COLO829 (cell line): ENCODE measurements around the gene CCL17.

ENCODE experiments used
- DNase-seq: peaks from one replicate; pipeline ENCODE4 v3.0.0; 2012; ENCODE audit warnings: low spot score

The CCL17 gene

DNA sequence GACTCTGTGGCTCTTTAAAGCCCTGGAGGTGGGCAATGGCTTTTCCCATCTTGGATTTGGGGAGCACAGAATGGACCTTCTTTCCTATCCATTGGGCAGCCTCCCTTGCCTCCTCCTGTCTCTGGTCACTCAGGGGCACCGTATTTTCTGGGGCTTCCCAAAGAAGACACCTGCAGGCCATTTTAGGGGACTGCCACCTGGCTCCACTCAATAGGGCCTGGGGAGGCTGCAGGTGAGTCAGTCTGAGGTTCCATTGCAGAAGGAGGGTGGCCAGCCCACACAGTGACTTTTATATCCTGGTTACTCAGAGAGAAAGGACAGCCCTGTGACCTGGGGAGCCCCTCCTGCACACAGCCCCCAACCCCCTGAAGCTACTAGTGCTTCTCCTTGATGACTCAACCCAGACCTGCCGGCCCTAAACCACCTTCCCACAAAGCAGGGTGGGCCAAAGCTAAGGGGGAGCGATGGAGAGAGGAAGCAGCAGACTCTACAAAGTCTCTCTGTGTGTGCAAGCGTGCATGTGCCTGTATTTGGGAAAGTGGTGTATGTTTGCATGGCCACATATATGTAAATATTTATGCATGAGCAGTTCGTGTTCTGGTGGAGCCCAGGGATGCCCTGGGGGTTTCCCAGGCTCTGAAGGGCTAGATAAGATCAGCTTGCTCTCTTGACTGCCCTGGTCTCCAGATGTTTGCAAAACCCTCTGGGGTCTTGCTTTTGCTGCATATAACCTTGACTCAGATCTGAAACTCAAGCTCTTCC, 27.3 kb upstream of the CCL17 start:
- DNase-seq: peak; percentile 8

DNA sequence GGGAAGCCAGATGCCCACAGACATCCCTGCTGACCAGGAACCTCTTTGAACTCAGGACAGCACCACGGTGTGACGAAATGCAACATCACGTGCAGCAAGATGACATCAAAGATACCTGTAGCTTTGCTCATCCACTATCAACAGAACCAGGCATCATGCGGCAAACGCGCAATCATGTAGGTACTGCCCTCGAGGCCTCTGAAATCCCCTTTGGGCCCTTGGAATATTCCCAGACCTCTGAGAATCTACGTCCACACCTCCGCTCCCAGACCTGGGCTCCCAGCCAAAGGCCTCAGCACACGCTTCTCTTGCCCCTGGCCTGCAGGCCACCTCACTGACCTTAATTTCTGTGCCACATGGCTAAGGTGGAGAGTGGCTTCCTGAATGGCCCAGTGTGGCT, 25.0 kb upstream of the CCL17 start:
- no peak for DNase-seq

DNA sequence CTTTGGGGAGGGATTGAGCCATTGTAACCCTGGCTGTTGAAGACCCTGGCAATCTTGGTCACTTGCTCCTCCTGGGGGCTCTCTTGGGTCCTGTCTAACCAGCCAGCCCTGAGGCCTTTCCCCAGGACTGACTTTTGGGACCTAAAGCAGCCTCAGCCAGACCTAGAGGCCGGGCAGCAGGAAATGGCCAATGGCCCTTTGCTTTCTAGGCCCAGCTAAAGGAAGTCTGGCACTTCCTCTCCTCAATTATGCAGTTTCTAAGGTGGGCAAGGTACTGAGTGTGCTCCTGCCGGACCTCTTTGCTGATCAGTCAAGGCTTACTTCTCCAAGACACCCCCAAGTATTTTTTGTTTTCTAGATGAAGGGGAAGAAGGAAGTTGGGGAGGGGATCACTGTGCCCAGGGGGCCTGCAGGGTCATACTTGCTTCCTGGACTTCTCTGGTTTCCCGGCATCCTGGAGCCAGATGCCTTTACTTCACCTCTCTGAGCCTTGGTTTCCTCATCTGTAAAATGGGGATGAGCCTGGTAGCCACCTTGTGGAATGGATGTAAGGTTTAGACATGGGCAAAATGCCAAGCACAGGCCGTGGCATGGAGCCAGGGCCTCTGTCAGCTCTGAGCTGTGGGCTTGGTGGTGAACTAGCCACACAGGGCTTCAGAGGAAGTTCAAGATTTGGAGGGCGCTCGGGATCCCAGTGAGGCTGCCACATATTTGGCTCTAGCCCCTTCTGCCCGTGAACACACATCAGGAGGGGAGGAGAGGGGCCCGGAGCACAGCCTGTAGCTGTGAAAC, 23.7 kb upstream of the CCL17 start:
- DNase-seq: no peak

- DNase-seq: no peak
These were observed 22.6 kb upstream of the CCL17 start for GRCh38 chr16:57381791-57382534.

DNA sequence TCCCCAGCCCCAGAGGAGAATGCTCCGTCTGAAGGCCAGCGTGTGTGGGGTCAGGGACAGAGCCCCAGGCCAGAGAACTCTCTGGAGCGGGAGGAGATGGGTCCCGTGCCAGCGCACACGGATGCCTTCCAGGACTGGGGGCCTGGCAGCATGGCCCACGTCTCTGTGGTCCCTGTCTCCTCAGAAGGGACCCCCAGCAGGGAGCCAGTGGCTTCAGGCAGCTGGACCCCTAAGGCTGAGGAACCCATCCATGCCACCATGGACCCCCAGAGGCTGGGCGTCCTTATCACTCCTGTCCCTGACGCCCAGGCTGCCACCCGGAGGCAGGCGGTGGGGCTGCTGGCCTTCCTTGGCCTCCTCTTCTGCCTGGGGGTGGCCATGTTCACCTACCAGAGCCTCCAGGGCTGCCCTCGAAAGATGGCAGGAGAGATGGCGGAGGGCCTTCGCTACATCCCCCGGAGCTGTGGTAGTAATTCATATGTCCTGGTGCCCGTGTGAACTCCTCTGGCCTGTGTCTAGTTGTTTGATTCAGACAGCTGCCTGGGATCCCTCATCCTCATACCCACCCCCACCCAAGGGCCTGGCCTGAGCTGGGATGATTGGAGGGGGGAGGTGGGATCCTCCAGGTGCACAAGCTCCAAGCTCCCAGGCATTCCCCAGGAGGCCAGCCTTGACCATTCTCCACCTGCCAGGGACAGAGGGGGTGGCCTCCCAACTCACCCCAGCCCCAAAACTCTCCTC, 21.9 kb upstream of the CCL17 start:
- no peak for DNase-seq

GRCh38 chr16:57383276-57384247, 21.0 kb upstream of the CCL17 start:
- DNase-seq: peak; percentile 13

DNA sequence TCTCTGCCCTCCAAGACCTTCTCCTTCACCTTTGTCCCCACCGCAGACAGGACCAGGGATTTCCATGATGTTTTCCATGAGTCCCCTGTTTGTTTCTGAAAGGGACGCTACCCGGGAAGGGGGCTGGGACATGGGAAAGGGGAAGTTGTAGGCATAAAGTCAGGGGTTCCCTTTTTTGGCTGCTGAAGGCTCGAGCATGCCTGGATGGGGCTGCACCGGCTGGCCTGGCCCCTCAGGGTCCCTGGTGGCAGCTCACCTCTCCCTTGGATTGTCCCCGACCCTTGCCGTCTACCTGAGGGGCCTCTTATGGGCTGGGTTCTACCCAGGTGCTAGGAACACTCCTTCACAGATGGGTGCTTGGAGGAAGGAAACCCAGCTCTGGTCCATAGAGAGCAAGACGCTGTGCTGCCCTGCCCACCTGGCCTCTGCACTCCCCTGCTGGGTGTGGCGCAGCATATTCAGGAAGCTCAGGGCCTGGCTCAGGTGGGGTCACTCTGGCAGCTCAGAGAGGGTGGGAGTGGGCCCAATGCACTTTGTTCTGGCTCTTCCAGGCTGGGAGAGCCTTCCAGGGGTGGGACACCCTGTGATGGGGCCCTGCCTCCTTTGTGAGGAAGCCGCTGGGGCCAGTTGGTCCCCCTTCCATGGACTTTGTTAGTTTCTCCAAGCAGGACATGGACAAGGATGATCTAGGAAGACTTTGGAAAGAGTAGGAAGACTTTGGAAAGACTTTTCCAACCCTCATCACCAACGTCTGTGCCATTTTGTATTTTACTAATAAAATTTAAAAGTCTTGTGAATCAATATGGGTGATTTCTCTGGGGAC, 20.1 kb upstream of the CCL17 start:
- DNase-seq: no peak

DNA sequence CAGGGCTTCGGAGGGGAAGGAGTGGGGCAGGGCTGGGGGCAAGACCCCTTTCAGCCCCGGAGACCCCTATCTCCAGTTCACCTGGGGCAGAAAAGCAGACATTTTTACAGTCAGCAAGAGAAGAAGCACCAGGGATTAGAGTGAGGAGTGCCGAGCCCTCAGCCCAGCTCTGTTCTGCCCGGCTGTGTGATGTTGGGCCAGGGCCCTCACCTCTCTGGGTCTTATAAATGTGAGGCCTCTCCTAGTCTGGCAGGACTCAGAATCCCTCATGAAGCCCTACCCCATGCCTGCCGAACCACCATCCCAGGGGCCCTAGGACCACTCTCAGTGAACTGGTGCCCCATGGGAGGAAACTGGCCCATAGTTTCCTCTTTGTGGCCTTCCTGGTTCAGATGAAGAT, 19.5 kb upstream of the CCL17 start:
- no peak for DNase-seq

DNA sequence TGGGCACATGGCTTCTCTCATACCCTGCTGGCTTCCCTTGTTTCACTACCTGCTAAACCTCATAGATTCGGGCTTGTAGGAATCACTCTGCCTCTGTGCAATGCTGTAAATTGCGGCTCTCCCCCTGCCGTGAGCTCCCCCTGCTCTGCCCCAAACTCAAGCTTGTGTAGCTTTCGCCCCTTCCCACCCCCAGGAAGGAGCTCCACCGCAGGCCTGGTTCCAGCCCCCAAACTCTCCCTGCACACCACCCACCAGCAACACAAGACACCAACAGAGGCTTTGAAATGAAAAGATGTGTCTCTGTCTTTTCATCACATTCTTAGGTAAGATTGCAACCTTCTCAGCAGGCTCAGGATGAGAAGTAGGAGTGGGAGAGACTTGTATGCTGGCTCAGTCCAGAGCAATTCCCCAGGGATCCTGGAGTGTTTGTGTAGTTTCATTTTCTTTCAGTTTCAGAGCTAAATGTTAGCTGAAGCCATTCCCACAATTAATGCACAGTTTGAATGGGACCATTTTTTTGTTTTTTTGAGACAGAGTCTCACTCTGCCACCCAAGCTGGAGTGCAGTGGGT, 18.1 kb upstream of the CCL17 start:
- peak; percentile 53 for DNase-seq

- no peak for DNase-seq
These were observed 16.8 kb upstream of the CCL17 start for GRCh38 chr16:57387598-57388354.

DNA sequence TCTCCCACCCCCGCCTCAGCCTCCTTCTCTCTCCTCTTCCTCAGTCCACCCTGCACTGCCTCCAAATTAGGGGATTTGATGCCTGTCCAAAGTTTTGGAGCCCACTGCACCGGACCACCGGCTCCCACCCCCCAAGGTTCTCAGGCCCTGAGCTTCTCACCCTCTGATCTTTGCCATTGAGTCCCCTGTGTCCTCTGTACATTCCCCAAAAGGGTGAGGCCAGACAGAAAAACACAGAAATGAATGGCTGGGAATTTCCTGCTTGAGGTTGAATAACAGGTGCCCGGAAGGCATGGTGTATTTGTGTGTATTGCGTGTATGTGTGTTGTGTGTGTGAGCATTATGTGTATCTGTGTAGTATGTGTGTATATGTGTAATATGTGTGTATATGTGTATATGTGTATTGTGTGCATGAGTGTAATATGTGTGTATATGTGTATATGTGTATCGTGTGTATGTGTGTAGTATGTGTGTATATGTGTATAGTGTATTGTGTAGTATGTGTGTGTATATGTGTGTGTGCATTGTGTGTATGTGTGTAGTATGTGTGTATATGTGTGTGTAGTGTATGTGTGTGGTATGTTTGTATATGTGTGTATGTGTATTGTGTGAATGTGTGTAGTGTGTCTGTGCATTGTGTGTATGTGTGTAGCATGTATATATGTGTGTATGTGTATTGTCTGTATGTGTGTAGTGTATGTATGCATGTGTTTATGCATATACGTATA, 16.0 kb upstream of the CCL17 start:
- DNase-seq: no peak

- DNase-seq: no peak
These were observed 15.5 kb upstream of the CCL17 start for GRCh38 chr16:57389087-57389468.

- peak; percentile 47 for DNase-seq
These were observed 13.8 kb upstream of the CCL17 start for GRCh38 chr16:57390636-57391295.

DNA sequence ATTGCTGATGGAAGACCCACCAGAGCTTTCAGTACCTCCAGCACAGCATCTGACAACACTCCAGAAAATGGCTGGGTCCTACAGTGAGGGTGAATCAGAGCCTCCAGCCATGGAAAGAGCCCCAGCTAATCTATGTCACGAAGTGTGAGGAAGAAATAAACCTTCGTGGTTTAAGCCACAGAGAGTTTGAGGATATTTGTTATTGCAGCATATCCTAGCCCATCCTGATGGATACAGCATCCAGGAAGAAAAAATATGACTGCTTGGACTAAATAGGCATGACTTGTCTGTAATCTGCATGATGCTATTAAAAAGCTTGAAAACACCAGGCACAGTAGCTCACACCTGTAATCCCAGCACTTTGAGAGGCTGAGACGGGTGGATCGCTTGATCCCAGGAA, 13.3 kb upstream of the CCL17 start:
- no peak for DNase-seq

GRCh38 chr16:57391708-57392107, 12.9 kb upstream of the CCL17 start:
- no peak for DNase-seq

DNA sequence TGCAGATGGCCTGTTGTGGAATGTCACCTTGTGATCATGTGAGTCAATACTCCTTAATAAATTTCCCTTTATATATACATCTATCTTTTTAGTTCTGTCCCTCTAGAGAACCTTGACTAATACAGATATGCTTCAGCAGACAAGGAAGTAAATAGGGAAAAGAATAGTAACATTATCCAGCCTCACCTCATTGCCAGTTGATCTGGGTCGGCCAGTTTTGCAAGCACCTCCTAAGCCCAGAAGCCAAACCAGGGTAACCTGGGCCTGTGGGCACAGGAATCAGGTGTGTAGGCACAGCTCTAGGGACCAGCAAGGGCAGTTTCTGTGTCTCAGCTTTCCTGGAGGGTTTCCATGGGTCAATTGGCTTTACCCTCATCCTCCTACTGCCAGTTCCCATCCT, 11.9 kb upstream of the CCL17 start:
- no peak for DNase-seq

- DNase-seq: no peak
These were observed 10.1 kb upstream of the CCL17 start for GRCh38 chr16:57394444-57394843.

DNA sequence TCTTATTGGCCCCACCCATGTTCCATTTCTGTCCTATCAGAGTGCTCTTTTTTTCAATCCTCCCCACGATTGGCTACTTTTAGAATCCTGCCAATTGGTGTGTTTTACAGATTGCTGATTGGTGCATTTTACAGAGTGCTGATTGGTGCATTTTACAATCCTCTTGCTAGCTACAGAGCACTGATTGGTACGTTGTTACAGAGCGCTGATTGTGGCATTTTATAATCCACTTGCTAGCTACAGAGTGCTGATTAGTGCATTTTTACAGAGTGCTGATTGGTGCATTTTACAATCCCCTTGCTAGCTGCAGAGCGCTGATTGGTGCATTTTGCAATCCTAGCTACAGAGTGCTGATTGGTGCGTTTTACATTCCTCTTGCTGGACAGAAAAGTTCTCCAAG, 9.5 kb upstream of the CCL17 start:
- no peak for DNase-seq
